ENCODE results near the gene DSCAML1.

DSCAML1 gene

GRCh38 chr11:117662255-117662654 lies 134.8 kb downstream of the DSCAML1 start:
- TF ChIP-seq CTCF (IDR thresholded peaks at IDR 0.05; ENCODE audit: low read length, missing control alignments): no peak
- no peak for DNase-seq (ENCODE audit: low read depth)
- H3K4me3 ChIP-seq (replicated peaks; ENCODE audit: low read depth, low read length): no peak overlapping the region

- DNase-seq (ENCODE audit: low read depth): no peak
- TF ChIP-seq CTCF (IDR thresholded peaks at IDR 0.05; ENCODE audit: low read length, missing control alignments): no peak
- H3K4me3 ChIP-seq (replicated peaks; ENCODE audit: low read depth, low read length): no peak overlapping the region
These were observed 138.2 kb downstream of the DSCAML1 start for GRCh38 chr11:117658809-117659208.

GRCh38 chr11:117657794-117658193 lies 139.2 kb downstream of the DSCAML1 start:
- no peak for TF ChIP-seq CTCF (IDR thresholded peaks at IDR 0.05; ENCODE audit: low read length, missing control alignments)
- DNase-seq (ENCODE audit: low read depth): no peak
- H3K4me3 ChIP-seq (replicated peaks; ENCODE audit: low read depth, low read length): no peak overlapping the region

- no peak for TF ChIP-seq CTCF (IDR thresholded peaks at IDR 0.05; ENCODE audit: low read length, missing control alignments)
- no peak overlapping the region for H3K4me3 ChIP-seq (replicated peaks; ENCODE audit: low read depth, low read length)
- DNase-seq (ENCODE audit: low read depth): no peak
These were observed 142.4 kb downstream of the DSCAML1 start for GRCh38 chr11:117654281-117655255.

- H3K4me3 ChIP-seq (replicated peaks; ENCODE audit: low read depth, low read length): no peak overlapping the region
- DNase-seq (ENCODE audit: low read depth): no peak
- TF ChIP-seq CTCF (IDR thresholded peaks at IDR 0.05; ENCODE audit: low read length, missing control alignments): no peak
These were observed 144.5 kb downstream of the DSCAML1 start for GRCh38 chr11:117652521-117652920.

- no peak for TF ChIP-seq CTCF (IDR thresholded peaks at IDR 0.05; ENCODE audit: low read length, missing control alignments)
- DNase-seq (ENCODE audit: low read depth): no peak
- no peak overlapping the region for H3K4me3 ChIP-seq (replicated peaks; ENCODE audit: low read depth, low read length)
These were observed 147.5 kb downstream of the DSCAML1 start for GRCh38 chr11:117649296-117650055.
